Rectal smooth muscle tissue (tissue), 1 donor: ENCODE results near the gene KDM2A.

Source experiments
- H3K27ac ChIP-seq: one replicate; pipeline ENCODE4 v1.7.0; 2013; ENCODE audit warnings: low read depth, low read length, inconsistent platforms
- H3K27me3 ChIP-seq: one replicate; pipeline ENCODE4 v1.7.0; 2013; ENCODE audit warnings: low read length; ENCODE audit not compliant: control insufficient read depth, insufficient read depth
- H3K36me3 ChIP-seq: one replicate; pipeline ENCODE4 v1.7.0; 2013; ENCODE audit warnings: low read length; ENCODE audit not compliant: control insufficient read depth, insufficient read depth
- H3K4me1 ChIP-seq: one replicate; pipeline ENCODE4 v1.7.0; 2013; ENCODE audit warnings: low read length; ENCODE audit not compliant: control insufficient read depth, insufficient read depth
- H3K4me3 ChIP-seq: one replicate; pipeline ENCODE4 v1.7.0; 2013; ENCODE audit warnings: low read length
- H3K9ac ChIP-seq: one replicate; pipeline ENCODE4 v1.7.0; 2013; ENCODE audit warnings: low read length

Gene KDM2A

DNA sequence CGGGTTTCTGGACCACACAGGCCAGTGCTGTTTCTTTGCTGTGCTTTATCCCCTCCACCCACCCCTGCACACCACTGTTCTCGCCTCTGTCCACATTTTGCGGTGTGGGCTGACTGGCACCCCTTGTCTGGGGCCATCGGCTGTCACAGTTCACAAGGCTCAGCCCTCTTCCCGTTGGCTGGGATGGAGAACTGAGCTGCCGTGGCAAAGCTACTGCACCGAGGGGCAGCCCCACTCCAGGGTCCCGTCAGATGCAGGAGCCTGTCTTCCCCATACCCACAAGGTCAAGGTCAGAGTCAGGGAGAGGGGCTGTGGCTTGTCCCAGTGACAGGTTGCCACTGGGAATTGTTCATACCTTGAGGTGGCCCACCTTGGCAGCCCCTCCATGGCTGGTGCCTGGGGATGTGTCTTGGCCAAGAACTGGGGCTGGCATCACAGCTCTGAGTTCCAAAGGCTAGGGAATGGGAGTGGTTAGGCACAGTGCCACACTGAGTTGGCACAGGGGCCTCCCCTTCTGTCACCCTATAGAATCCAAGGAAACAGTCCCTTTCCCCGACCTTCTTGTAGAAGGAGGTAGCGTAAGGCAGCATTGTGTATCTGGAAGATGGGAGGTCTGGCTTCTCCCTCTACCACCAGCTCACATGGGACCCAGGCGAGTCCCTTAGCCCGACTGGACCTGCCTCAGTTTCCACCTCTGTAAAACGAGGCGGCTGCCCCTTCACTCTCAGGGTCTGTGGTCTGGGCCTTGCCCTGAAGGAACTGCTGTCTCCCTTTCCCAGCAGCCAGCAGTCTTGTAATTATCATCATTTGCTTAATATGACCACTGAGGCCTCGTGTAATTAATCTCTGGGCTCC is 150.6 kb downstream of the KDM2A start:
- Histone ChIP-seq H3K36me3 (peaks cover 2% of the 10 kb centered on the region), H3K4me3 (peak overlapping the region; percentile 84), H3K27ac (peak overlapping the region; percentile 50), H3K9ac (peak overlapping the region; percentile 10), H3K27me3 (no peaks in the 10 kb centered on the region), H3K4me1 (peaks cover 31% of the 10 kb centered on the region)

DNA sequence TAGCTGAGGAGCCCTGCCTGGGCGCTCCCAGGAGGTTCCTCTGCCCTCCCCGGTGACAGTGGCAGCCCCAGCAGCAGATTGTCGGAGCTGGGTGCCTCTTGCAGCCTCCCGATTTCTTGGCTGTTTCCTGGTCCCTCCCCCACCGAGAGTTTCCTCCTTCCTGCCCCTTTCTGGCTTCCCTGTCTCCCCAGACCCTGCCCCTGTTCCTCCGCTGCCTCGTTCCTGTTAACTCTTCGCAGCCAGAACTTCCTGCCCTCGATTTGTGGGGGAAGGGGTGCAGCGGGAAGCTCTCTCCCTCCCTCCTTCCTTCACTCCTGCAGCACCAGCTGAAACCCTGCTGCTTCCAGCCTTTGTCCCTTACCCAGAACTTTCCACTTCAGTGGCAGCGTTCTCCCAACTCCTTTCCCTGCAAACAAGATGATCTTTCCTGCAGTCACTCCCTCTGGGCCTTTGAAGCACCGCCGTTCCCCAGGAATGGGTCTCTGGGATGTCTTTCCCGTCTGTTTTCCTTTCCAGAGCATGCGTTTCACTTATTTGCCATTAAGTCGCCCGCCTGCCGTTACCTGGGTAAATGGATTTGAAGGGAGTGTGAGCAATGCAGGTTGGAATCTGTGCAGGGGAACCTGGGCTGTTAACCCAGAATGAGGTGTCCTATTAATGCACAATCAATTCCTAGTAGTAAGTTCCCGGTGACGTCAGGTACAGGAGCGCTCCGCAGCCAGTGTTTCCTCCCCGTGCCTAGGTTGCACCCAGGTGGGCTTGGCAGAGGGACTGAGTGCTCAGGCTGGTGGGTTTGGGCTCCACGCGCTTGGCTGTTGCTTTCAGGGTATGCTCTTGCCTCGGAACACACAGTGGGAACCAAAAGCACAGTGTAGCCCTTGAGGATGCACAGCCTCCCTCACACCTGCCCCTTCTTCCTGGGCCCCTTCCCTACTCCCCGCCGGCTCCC is 151.5 kb downstream of the KDM2A start:
- Histone ChIP-seq H3K36me3 (peaks cover 2% of the 10 kb centered on the region), H3K4me1 (peaks cover 31% of the 10 kb centered on the region), H3K27me3 (no peaks in the 10 kb centered on the region), H3K27ac (peak overlapping the region; percentile 50), H3K9ac (peak overlapping the region; percentile 27), H3K4me3 (peak overlapping the region; percentile 84)

DNA sequence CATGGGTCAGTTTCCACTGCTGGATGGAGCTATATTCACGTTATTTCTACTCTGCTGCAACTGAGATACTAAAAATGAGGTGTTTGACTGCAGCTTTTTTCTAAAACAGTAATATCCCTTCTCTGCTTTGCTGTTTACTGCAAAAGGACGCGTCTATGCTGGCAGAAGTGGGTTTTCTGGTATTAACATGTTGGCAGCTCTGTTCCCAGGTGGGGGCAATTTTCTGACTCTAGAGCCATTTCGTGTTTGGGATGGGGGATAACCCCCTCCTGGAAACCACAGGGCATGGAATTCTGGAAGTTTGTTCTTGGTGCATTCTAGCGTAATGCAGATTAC is 152.1 kb downstream of the KDM2A start:
- no peak overlapping the region for H3K27ac ChIP-seq
- no peak overlapping the region for H3K9ac ChIP-seq
- peaks cover 31% of the 10 kb centered on the region for H3K4me1 ChIP-seq
- H3K36me3 ChIP-seq, result peaks cover 2% of the 10 kb centered on the region
- H3K4me3 ChIP-seq, result peak overlapping the region; percentile 84
- H3K27me3 ChIP-seq, result no peaks in the 10 kb centered on the region

DNA sequence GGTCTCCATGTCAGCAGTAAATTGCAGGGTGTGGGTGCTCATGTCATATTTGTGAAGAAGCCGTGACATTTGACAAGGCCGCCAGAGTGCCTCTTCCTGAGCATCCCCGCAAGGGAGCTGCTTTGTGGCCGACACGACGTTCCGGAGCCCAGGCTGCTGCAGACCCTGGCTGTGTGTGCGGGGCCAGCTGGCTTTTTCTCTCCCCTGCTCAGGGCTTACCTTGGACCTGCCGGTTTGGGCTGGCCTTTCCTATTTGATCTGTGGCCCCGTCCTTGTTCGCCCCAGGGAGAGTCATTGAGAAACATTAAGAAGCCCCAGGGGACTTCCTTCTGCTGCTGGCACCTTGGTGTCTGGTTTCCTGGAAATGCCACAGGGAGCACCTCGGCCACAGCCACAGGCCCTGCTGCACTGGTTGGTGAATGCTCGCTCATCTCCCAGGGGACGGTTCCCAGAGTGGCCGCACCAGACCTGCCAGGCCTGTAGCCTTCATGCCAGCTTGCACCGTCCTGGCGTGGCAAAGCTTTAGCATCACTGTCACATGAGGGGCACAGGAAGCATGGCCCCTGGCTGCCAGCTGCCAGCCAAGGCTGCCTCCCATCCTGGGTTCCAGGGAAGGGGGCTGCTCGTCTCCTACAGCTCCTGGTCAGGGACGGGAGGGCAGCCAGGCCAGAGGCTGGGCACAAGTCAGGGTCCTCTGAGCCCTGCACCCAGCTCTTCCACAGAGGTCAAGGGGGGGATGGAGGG is 152.7 kb downstream of the KDM2A start:
- Histone ChIP-seq H3K4me3 (peak overlapping the region; percentile 84), H3K27me3 (no peaks in the 10 kb centered on the region), H3K27ac (no peak overlapping the region), H3K9ac (no peak overlapping the region), H3K36me3 (peaks cover 2% of the 10 kb centered on the region), H3K4me1 (peaks cover 33% of the 10 kb centered on the region)

DNA sequence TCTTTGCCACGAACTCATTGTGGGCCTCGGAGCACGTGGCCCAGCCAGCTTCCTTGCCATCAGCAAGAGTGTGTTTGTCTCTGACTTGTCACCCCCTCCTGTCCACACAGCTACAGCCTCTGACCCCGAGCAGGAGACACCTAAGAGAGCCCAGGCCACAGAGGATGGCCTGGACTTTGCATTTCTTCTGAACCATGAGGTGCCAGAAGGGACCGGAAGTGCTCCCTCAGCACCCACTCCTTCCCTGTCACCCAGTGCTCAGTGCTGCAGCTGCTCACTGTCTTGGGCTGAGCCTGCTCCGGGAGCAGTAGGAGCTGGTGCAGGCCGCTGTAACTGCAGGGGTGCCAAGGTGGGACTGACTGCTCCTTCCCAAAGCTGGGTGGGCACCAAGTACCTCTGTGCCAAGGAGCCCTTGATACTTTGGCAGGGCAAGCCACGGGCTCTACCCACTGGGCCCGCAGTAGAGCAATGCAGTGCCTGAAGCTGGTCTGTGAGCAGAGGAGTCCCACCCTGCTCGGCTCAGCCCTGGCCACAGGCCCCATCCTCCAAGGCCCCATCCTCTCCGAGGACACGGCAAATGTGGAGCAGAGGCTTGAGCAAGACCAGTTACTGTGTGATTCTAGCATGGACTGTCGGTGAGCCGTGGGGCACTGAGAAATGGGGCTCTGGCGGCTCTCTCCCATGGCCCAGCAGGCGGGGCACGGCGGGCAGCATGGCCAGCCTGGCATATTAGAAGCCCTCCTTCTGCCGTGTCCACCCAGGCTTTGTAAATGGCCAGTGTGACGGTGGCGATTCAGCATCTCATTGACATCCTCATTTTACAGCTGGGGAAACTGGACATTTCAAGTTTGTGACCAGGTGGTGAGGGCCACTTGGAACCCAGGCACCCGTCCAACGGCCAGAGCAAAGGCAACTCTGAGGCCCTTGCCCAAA is 153.5 kb downstream of the KDM2A start:
- Histone ChIP-seq H3K27me3 (no peaks in the 10 kb centered on the region), H3K4me3 (peak overlapping the region; percentile 38), H3K9ac (peak overlapping the region; percentile 28), H3K4me1 (peaks cover 36% of the 10 kb centered on the region), H3K27ac (peak overlapping the region; percentile 8), H3K36me3 (peaks cover 2% of the 10 kb centered on the region)

DNA sequence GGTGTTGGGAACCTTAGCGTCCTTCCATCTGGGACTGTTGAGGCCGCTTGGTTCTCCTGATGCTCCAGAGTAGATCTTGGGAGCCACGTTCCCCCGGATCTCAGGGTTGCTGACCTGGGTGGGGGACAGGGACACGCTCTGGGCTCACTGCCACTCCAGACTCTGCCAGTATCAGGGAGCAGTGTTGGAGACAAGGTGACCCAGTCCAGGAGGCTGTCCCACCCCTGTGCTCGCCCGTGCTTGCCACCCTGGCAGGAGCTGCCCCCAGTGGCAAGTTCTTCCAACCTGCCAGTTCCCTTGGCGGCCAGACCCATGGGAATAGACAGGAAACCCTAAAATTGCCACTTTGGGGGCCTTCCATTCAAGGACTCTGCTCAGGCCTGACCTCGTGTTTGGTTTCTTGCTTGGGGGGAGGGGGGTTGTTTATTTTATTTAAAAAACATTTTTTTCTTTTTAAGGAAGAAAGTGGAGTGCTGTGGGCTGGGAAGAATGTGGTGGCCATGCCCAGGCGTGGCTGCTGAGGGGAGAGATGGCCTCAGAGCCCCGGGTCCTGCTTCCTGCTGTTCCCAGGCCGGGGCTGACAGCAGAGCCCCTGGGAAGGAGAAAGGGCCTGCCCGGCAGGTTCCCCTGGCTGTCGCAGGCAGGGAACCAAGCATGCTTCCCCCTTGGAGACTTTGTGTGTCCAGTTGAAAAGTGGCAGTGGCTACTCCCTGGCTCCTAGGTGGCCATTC is 154.4 kb downstream of the KDM2A start:
- Histone ChIP-seq H3K4me3 (no peak overlapping the region), H3K9ac (peak overlapping the region; percentile 28), H3K27ac (peak overlapping the region; percentile 4)

DNA sequence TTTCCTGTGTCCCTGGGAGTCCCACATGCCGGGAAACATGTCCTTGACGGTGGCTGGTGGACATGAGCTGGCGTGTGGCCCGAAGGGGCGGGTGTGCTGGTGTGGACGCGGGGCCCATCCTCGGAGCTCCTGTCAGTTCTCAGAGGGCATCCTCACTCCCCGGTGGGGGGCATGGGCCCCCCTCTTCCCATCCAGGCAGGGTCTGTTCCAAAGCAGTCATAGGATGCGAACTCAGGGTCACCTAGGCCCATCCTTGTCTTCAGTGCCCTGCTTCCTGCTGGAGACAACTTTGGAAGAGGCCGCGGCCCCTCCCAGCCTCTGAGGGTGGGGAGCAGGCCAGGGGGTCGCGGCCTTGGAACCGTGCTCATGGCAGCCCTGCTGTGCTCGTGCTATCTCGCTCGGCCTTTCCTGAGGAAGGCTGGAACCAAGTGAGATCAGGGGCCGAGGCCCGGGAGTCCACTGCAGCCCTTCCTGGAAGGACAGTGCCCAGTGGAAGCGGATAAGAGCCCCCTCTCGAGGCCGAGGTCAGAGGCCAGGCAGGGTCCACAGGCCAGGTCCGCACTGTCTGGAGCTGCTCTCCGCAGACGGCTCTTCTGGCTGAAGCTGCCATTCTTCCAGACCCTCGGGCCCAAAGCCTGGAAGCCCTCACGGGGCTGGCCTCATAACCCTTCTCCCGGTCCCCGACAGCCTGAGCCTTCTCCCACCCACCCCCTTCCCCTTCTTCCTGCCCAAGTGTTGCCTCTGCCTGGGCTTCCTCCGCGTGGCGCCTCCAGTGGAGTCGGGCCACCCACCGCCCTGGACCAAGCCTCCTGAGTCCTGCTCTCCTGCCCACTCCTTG is 155.9 kb downstream of the KDM2A start:
- H3K27ac ChIP-seq, result no peak overlapping the region
- H3K9ac ChIP-seq, result no peak overlapping the region
- H3K36me3 ChIP-seq, result peaks cover 7% of the 10 kb centered on the region
- H3K4me3 ChIP-seq, result no peak overlapping the region
- no peaks in the 10 kb centered on the region for H3K27me3 ChIP-seq
- peaks cover 30% of the 10 kb centered on the region for H3K4me1 ChIP-seq

More for the DNA sequence above, 154.4 kb downstream of the KDM2A start:
- peaks cover 40% of the 10 kb centered on the region for H3K4me1 ChIP-seq
- H3K27me3 ChIP-seq, result no peaks in the 10 kb centered on the region
- no peaks in the 10 kb centered on the region for H3K36me3 ChIP-seq

DNA sequence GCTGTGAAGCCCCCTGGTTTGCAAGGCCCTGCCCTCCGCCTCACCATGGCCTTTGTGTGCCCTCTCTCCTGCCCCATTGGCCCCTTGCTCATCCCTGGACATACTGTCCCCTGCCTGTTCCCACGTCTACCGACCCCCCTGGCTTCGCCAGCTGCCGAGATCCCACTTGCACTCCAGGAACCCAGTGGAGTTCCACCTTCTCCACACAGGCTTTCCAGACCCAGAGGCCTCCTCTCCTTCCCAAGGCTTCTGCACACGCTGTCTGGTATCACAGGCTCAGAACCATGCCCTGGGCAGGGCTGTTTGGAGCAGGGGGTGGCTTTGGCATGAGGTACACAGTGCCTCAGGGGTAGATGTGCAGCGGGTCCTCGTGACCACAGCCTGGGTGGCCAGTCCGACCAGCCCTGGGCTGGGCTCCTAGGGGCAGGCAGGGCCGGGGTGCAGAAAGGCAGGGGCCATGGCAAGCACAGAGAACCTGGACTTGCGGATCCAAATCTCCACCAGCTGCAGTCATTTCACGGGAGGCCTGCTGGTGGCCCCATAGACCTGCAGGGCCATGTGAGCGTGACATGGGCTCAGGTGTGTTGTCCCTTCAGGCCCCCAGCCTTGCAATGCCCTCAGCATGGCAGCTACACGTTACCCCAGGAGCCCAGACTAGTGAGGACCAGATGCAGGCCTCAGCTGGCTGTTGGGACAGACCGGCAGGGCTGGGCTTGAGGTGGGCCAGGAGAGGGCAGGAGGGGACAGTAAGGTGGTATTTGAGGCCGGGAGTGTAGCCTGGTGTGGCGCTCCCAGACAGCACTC is 156.7 kb downstream of the KDM2A start:
- Histone ChIP-seq H3K9ac (peak overlapping the region; percentile 34), H3K27ac (no peak overlapping the region), H3K27me3 (no peaks in the 10 kb centered on the region), H3K4me3 (no peak overlapping the region), H3K36me3 (peaks cover 15% of the 10 kb centered on the region), H3K4me1 (peaks cover 22% of the 10 kb centered on the region)

DNA sequence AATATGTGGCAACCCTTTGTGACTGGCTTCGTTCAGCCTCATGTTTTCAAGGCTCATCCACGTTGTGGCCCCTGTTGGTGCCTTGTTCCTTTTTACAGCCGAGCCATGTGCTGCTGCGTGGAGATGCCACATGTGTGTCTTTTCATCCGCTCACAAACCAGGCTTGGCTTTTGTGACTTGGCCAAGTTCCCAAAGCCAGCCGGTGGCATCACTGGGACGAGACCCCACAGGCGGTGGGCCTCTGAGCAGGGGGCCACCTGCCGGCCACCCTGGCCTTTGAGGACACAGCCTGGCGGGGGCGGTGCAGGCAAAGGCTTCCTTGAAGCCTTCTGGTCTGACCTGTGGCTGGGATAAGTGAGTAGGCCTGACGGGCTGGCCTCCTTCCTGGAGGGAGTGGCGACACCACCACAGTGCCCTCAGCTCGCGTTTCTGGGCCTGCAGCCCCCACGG is 157.7 kb downstream of the KDM2A start:
- H3K27me3 ChIP-seq, result no peaks in the 10 kb centered on the region
- H3K27ac ChIP-seq, result peak overlapping the region; percentile 74
- H3K4me1 ChIP-seq, result peaks cover 20% of the 10 kb centered on the region
- H3K4me3 ChIP-seq, result peak overlapping the region; percentile 42
- H3K9ac ChIP-seq, result peak overlapping the region; percentile 35
- peaks cover 22% of the 10 kb centered on the region for H3K36me3 ChIP-seq
